HepG2 (cell line): Measurements from ENCODE around the gene B3GNT7. TPM values are rescaled to one million over a fixed set of nuclear protein-coding genes. Genes with fewer than 3 reads are reported as not detected.

Experiments used
- ATAC-seq: fragments of 200-7000 bp; cut with Tn5 transposase; 3 replicates; pipeline ENCODE4 v1.9.1; 2020; ENCODE audit warnings: mild to moderate bottlenecking, moderate library complexity
- BruUV-seq: library from RNA; stranded (reverse); fragments of 400-500 nt; replicated peaks from 2 replicates; lab custom pipeline; 2021; lab: Mats Ljungman, UMichigan
- CTCF ChIA-PET: fragments of 300-600 bp; formaldehyde crosslinking; extraction: SDS; loops from one replicate; lab custom pipeline; 2021; ENCODE audit warnings: low total read pairs, inconsistent platforms, low intra/inter-chr PET ratio; lab: Yijun Ruan, JAX
- POLR2A ChIA-PET: fragments of 350-600 bp; sonication (Branson Sonifier 250); formaldehyde crosslinking; loops from one replicate; lab custom pipeline; 2020; ENCODE audit warnings: antibody characterized with exemption, inconsistent platforms; lab: Yijun Ruan, JAX
- DNase-seq: peaks from one replicate; pipeline ENCODE4 v3.0.0-alpha.2; 2015; ENCODE audit warnings: low spot score
- FAIRE-seq: peaks from 3 replicates; lab custom pipeline; 2011; peaks lifted over from hg19 to GRCh38; lab: Jason Lieb, UNC
- H2AFZ ChIP-seq: one replicate; pipeline ENCODE4 v1.6.1; 2011; ENCODE audit warnings: low read length, inconsistent platforms
- H3K27ac ChIP-seq: fragments of 300-600 bp; 3 replicates; pipeline ENCODE4 v1.8.0; 2011; ENCODE audit warnings: mixed run types, mild to moderate bottlenecking, mixed read lengths, low read length, inconsistent platforms; ENCODE audit not compliant: insufficient read depth; ENCODE audit errors: extremely low read length
- H3K27me3 ChIP-seq, 2 experiments: fragments of 200-600 bp in 1 of 2; 2 replicates in 1 of 2; 3 replicates in 1 of 2; pipeline versions ENCODE4 v1.6.0 to v1.8.0; 2011; ENCODE audit warnings: low read length in 2 of 2, mild to moderate bottlenecking in 2 of 2, moderate library complexity in 2 of 2, inconsistent platforms in 1 of 2; ENCODE audit not compliant: insufficient read depth in 2 of 2, control insufficient read depth in 1 of 2
- H3K36me3 ChIP-seq, 2 experiments: fragments of 200-600 bp in 1 of 2; replicated peaks in 1 of 2; 2 replicates in 1 of 2; 3 replicates in 1 of 2; pipeline versions ENCODE4 v1.5.1 to v1.8.0; 2011; ENCODE audit warnings: low read length in 2 of 2, inconsistent platforms in 1 of 2; ENCODE audit not compliant: insufficient read depth in 2 of 2, control insufficient read depth in 1 of 2
- H3K4me1 ChIP-seq: 2 replicates; pipeline ENCODE4 v1.5.1; 2012; ENCODE audit warnings: low read length, inconsistent platforms; ENCODE audit not compliant: insufficient read depth
- H3K4me2 ChIP-seq: 2 replicates; pipeline ENCODE4 v1.6.0; 2011; ENCODE audit warnings: low read depth, low read length, inconsistent platforms
- H3K4me3 ChIP-seq, 3 experiments: fragments of 200-600 bp in 1 of 3; sonication (generic), shearing (Covaris generic) in 1 of 3; replicated peaks in 1 of 3; 2 replicates each; pipeline ENCODE4 v1.5.1; 2011 to 2016; ENCODE audit warnings: low read length in 3 of 3, inconsistent platforms in 2 of 3, low read depth in 2 of 3, mild to moderate bottlenecking in 2 of 3, control low read depth in 1 of 3, mixed read lengths in 1 of 3; ENCODE audit not compliant: insufficient read depth in 1 of 3
- H3K79me2 ChIP-seq: one replicate; pipeline ENCODE4 v1.6.1; 2011; ENCODE audit warnings: low read length, inconsistent platforms; ENCODE audit not compliant: insufficient read depth
- H3K9ac ChIP-seq: 2 replicates; pipeline ENCODE4 v1.6.0; 2011; ENCODE audit warnings: mild to moderate bottlenecking, low read depth, low read length, inconsistent platforms; ENCODE audit not compliant: insufficient read depth
- H3K9me3 ChIP-seq: 2 replicates; pipeline ENCODE4 v1.5.1; 2012; ENCODE audit warnings: mild to moderate bottlenecking, low read length
- H4K20me1 ChIP-seq: 2 replicates; pipeline ENCODE4 v1.6.0; 2011; ENCODE audit warnings: inconsistent platforms, mild to moderate bottlenecking, low read length, moderate library complexity; ENCODE audit not compliant: insufficient read depth
- HNRNPK ChIP-seq: fragments of 200-400 bp; formaldehyde crosslinking; IDR thresholded peaks from 2 replicates; pipeline ENCODE4 v1.6.1; 2018; ENCODE audit warnings: low read length, low read depth, moderate library complexity, mild to moderate bottlenecking; ENCODE audit not compliant: poor library complexity, severe bottlenecking
- MAZ ChIP-seq, 2 experiments: sonication (generic) in 1 of 2; formaldehyde crosslinking in 1 of 2; IDR thresholded peaks; 2 replicates each; pipeline versions ENCODE4 v1.5.0 to v1.6.1; 2012 to 2020; ENCODE audit warnings: low read depth in 2 of 2, mild to moderate bottlenecking in 2 of 2, borderline replicate concordance in 1 of 2, improper control_type of control experiment in 1 of 2, low read length in 1 of 2, missing genetic modification reagents in 1 of 2, moderate library complexity in 1 of 2
- MLLT10 ChIP-seq: sonication (generic); formaldehyde crosslinking; IDR thresholded peaks from 2 replicates; pipeline ENCODE4 v1.4.0; 2020; ENCODE audit warnings: missing genetic modification reagents
- NCOR1 ChIP-seq: fragments of 200-600 bp; sonication (generic); IDR thresholded peaks from 2 replicates; pipeline ENCODE4 v1.7.0; 2017; ENCODE audit warnings: antibody characterized with exemption, low read length, borderline replicate concordance
- WGBS: methylation state at CpG from one replicate; pipeline ENCODE4 v1.1.6; 2017; ENCODE audit warnings: low lambda C conversion rate; 5-methylcytosine and 5-hydroxymethylcytosine counted together
- in situ Hi-C: cut with HindIII; loops from 2 replicates; pipeline ENCODE4 v1.10.0; 2017; ENCODE audit warnings: low pct_unique_long_range_greater_than_20kb; ENCODE audit not compliant: extremely low pct_ligation_motif_present
- intact Hi-C: fragments of 100-400 bp; cut with micrococcal nuclease; formaldehyde crosslinking; loops from one replicate; pipeline ENCODE4 v1.10.0; 2022; ENCODE audit not compliant: unreplicated experiment
- polyA plus RNA-seq, 8 experiments: library from polyadenylated mRNA; depleted of rRNA in 3 of 8; stranded (reverse) in 7 of 8; unstranded in 1 of 8; fragments of >200 nt; fragmentation: Illumina TruSeq in 4 of 8; extraction: Trizol in 4 of 8; gene quantifications; 2 replicates each; pipeline versions ENCODE4 v1.2.1 to v1.2.3, GENCODE V29; 2011 to 2016; ENCODE audit warnings: low read depth in 4 of 8, missing spikeins in 1 of 8, mixed read lengths in 1 of 8; ENCODE audit not compliant: insufficient read depth in 1 of 8
- total RNA-seq, 5 experiments: library from RNA; depleted of rRNA; stranded (reverse); fragments of >200 nt; fragmentation: Illumina TruSeq; extraction: Trizol; gene quantifications; 2 replicates each; pipeline ENCODE4 v1.2.3, GENCODE V29; 2016; ENCODE audit warnings: low read depth in 1 of 5
- TF ChIP-seq, protein P1 (sequence below): sonication (generic); formaldehyde crosslinking; IDR thresholded peaks from 2 replicates; pipeline ENCODE4 v1.4.0; 2020; ENCODE audit warnings: missing genetic modification reagents, mild to moderate bottlenecking, borderline replicate concordance

B3GNT7 gene
- total and polyA plus RNA-seq, 2 of the 13 experiments (the other 11 are each of a cell fraction or from before 2014, with no cell fraction given), result 0.04 to 0.24 TPM

DNA sequence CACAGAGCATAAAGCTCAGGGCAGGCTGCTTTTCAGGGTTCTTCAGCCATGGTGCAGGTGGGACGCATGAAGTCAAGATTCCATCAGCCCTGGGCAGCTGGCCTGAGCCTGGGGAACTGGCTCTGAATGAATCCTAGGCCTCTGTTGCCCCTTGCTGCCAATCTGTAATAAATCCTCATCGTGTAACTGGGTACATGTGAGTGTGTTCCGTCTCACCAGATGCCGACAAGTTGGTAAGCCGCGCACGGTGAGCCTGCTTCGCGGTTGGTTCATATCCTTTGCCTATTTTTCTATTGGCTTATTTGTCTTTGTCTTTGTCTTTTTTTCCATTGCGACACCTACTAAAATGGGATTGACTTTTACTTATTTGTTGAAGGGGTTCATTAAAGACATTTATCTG lies 27.7 kb downstream of the B3GNT7 start:
- no peaks in the 10 kb centered on the region for H4K20me1 ChIP-seq
- ChIA-PET CTCF (no interaction called here), POLR2A (no interaction called here)
- H3K4me1 ChIP-seq, result peaks cover 45% of the 10 kb centered on the region
- no peaks in the 10 kb centered on the region for H3K79me2 ChIP-seq
- intact Hi-C loops (no loop called here), in situ Hi-C loops (no loop called here)
- no peak overlapping the region for H3K4me2 ChIP-seq
- no peaks in the 10 kb centered on the region for H3K9me3 ChIP-seq
- H3K36me3 ChIP-seq, result no peaks in the 10 kb centered on the region
- DNase-seq, result no peak
- H3K27me3 ChIP-seq, result peaks cover 0 to 8% of the 10 kb centered on the region in 2 experiments; a peak in 2 of 5 replicates
- no peak overlapping the region for H2AFZ ChIP-seq
- H3K9ac ChIP-seq, result no peak overlapping the region
- ATAC-seq, result no peak
- no TSS peak for BruUV-seq
- no peak for TF ChIP-seq NCOR1
- no peak for TF ChIP-seq MLLT10 (CRISPR knock-in tag)
- no peak for TF ChIP-seq MAZ (IDR thresholded peaks at IDR 0.05; ENCODE audit: borderline replicate concordance, low read depth, low read length)
- TF ChIP-seq MAZ (CRISPR knock-in tag; IDR thresholded peaks at IDR 0.05; ENCODE audit: low read depth), result no peak
- TF ChIP-seq, protein P1, sequence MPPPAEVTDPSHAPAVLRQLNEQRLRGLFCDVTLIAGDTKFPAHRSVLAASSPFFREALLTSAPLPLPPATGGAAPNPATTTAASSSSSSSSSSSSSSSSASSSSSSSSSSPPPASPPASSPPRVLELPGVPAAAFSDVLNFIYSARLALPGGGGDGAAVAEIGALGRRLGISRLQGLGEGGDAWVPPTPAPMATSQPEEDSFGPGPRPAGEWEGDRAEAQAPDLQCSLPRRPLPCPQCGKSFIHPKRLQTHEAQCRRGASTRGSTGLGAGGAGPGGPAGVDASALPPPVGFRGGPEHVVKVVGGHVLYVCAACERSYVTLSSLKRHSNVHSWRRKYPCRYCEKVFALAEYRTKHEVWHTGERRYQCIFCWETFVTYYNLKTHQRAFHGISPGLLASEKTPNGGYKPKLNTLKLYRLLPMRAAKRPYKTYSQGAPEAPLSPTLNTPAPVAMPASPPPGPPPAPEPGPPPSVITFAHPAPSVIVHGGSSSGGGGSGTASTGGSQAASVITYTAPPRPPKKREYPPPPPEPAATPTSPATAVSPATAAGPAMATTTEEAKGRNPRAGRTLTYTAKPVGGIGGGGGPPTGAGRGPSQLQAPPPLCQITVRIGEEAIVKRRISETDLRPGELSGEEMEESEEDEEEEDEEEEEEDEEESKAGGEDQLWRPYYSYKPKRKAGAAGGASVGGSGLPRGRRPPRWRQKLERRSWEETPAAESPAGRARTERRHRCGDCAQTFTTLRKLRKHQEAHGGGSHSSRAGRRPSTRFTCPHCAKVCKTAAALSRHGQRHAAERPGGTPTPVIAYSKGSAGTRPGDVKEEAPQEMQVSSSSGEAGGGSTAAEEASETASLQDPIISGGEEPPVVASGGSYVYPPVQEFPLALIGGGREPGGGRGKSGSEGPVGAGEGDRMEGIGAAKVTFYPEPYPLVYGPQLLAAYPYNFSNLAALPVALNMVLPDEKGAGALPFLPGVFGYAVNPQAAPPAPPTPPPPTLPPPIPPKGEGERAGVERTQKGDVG, result no peak
- no peak for TF ChIP-seq HNRNPK
- no peak overlapping the region for H3K4me3 ChIP-seq
- no peak for FAIRE-seq
- no peak overlapping the region for H3K27ac ChIP-seq
- WGBS, result 85% methylated on average over 10 of the region's 10 CpGs
